ENCODE results near the gene SARM1. TPM values are rescaled to one million over a fixed set of nuclear protein-coding genes. Genes with fewer than 3 reads are reported as not detected.

Gene SARM1
- polyA plus RNA-seq, 1 of the 3 experiments (the other 2 are of a cell fraction): 17.4 TPM

GRCh38 chr17:28446716-28447395 is 75.4 kb downstream of the SARM1 start (continued):
- TF ChIP-seq REST (IDR thresholded peaks at IDR 0.05; ENCODE audit: low read depth, low read length) (no peak), IRF3 (IDR thresholded peaks at IDR 0.05; ENCODE audit: low read depth, low read length) (no peak), PBX3 (IDR thresholded peaks at IDR 0.05) (no peak)

GRCh38 chr17:28447396-28447760 is 75.9 kb downstream of the SARM1 start:
- H3K36me3 ChIP-seq (replicated peaks in 1 of 2; ENCODE audit: control insufficient read depth in 1 of 2, insufficient read depth in 2 of 2, low read length in 1 of 2): no peaks in the 10 kb centered on the region
- POLR2A ChIA-PET: no interaction called here
- H3K79me2 ChIP-seq (ENCODE audit: insufficient read depth): no peaks in the 10 kb centered on the region
- CTCF ChIA-PET: interaction anchor here (0.7 kb wide), 1 partner anchor 9 kb away, joined by 3 read pairs; no protein-coding TSS in a partner anchor
- DNase-seq: no peak
- H3K27ac ChIP-seq (ENCODE audit: low read depth in 2 of 2, low read length in 1 of 2): no peak overlapping the region
- no peak for TF ChIP-seq GATA2 (CRISPR knock-in tag; IDR thresholded peaks at IDR 0.05)
- TF ChIP-seq TEAD4 (IDR thresholded peaks at IDR 0.05; ENCODE audit: borderline replicate concordance, insufficient read depth): no peak
- no peak for TF ChIP-seq NRF1 (IDR thresholded peaks at IDR 0.05; ENCODE audit: low read depth, low read length)
- TF ChIP-seq NFIC (IDR thresholded peaks at IDR 0.05; ENCODE audit: borderline replicate concordance): no peak
- TF ChIP-seq FOSL2 (IDR thresholded peaks at IDR 0.05; ENCODE audit: borderline replicate concordance, low read depth): no peak
- no peak for TF ChIP-seq USF1 (IDR thresholded peaks at IDR 0.05; ENCODE audit: borderline replicate concordance, low read depth)
- no peak for TF ChIP-seq RCOR1 (IDR thresholded peaks at IDR 0.05; ENCODE audit: low read length)
- TF ChIP-seq USF2 (IDR thresholded peaks at IDR 0.05; ENCODE audit: borderline replicate concordance, low read depth, low read length): no peak
- TF ChIP-seq FOXM1 (IDR thresholded peaks at IDR 0.05; ENCODE audit: low read depth): no peak
- TF ChIP-seq MEF2A (IDR thresholded peaks at IDR 0.05; ENCODE audit: borderline replicate concordance, low read depth): no peak
- TF ChIP-seq MXI1 (IDR thresholded peaks at IDR 0.05; ENCODE audit: low read depth, low read length): no peak
- TF ChIP-seq CHD2 (IDR thresholded peaks at IDR 0.05; ENCODE audit: low read length, partially characterized antibody): no peak
- TF ChIP-seq SIN3A (IDR thresholded peaks at IDR 0.05; ENCODE audit: borderline replicate concordance, low read depth, low read length): no peak
- no peak for TF ChIP-seq POLR2AphosphoS5 (IDR thresholded peaks at IDR 0.05; ENCODE audit: low read depth, low read length)
- TF ChIP-seq REST (IDR thresholded peaks at IDR 0.05; ENCODE audit: low read depth, low read length): no peak
- TF ChIP-seq RAD21 (IDR thresholded peaks at IDR 0.05; ENCODE audit: low read length): no peak
- TF ChIP-seq MAX (IDR thresholded peaks at IDR 0.05; ENCODE audit: low read depth): no peak
- no peak overlapping the region for H2AFZ ChIP-seq (ENCODE audit: low read depth)
- H3K4me3 ChIP-seq (ENCODE audit: low read depth in 2 of 2, low read length in 1 of 2): no peak overlapping the region
- H3K4me2 ChIP-seq: no peak overlapping the region
- no peaks in the 10 kb centered on the region; the same call in 1 of the 2 replicates for H3K27me3 ChIP-seq (ENCODE audit: insufficient read depth)
- 37% methylated on average over 5 of the region's 5 CpGs for WGBS (ENCODE audit: low lambda C conversion rate)
- H3K9ac ChIP-seq: no peak overlapping the region
- H3K4me1 ChIP-seq (ENCODE audit: control insufficient read depth in 1 of 2, insufficient read depth in 2 of 2, low read depth in 1 of 2, low read length in 1 of 2): no peaks in the 10 kb centered on the region
- H3F3A ChIP-seq (replicated peaks; ENCODE audit: insufficient read depth): no peaks in the 10 kb centered on the region
- H3K9me2 ChIP-seq: no peaks in the 10 kb centered on the region
- no peaks in the 10 kb centered on the region; the same call in 1 of the 2 replicates for H3K9me3 ChIP-seq
- no peaks in the 10 kb centered on the region for H4K20me1 ChIP-seq (ENCODE audit: insufficient read depth)
